Activated effector memory CD4-positive, alpha-beta T cell treated with anti-CD3 and anti-CD28 coated beads, Interleukin-2, amount 50 U/mL, for 16 hours (primary cell): Measurements from ENCODE around the gene RELN.

ENCODE experiments used
- DNase-seq: peaks from one replicate; pipeline ENCODE4 v3.0.0-alpha.2; 2020

Gene RELN

GRCh38 chr7:103445228-103446048, 544.0 kb downstream of the RELN start:
- no peak for DNase-seq

GRCh38 chr7:103439661-103440060, 549.8 kb downstream of the RELN start:
- DNase-seq, result no peak

- DNase-seq, result no peak
These were observed 551.8 kb downstream of the RELN start for GRCh38 chr7:103437623-103438022.

GRCh38 chr7:103432712-103433111, 556.7 kb downstream of the RELN start:
- DNase-seq, result no peak

- no peak for DNase-seq
These were observed 564.3 kb downstream of the RELN start for GRCh38 chr7:103425177-103425576.

- DNase-seq, result no peak
These were observed 565.8 kb downstream of the RELN start for GRCh38 chr7:103423467-103424179.
